Common myeloid progenitor, CD34-positive (primary cell): ENCODE results near the gene MORC4.

Experiments
- CTCF ChIA-PET: fragments of 350-600 bp; sonication (Branson Sonifier 250); formaldehyde crosslinking; loops from one replicate; lab custom pipeline; 2021; ENCODE audit warnings: antibody characterized with exemption; lab: Charles Lee
- POLR2A ChIA-PET: fragments of 350-600 bp; sonication (Branson Sonifier 250); formaldehyde crosslinking; loops from one replicate; lab custom pipeline; 2021; ENCODE audit warnings: antibody characterized with exemption; lab: Charles Lee
- DNase-seq, 3 donors: peaks; one replicate each; pipeline versions ENCODE4 v3.0.0 to v3.0.0-alpha.2; 2013
- H3K27ac ChIP-seq, 2 experiments: 1 replicate in 1 of 2; 2 replicates in 1 of 2; pipeline ENCODE4 v1.7.0; 2013; ENCODE audit warnings: inconsistent platforms in 2 of 2, low read length in 2 of 2, mild to moderate bottlenecking in 2 of 2, low read depth in 1 of 2, moderate library complexity in 1 of 2; ENCODE audit not compliant: severe bottlenecking in 2 of 2, insufficient read depth in 1 of 2, poor library complexity in 1 of 2
- H3K27me3 ChIP-seq, 5 experiments: replicated peaks in 2 of 5; 1 replicate in 3 of 5; 2 replicates in 2 of 5; pipeline versions ENCODE4 v1.6.1 to v1.7.0; 2013; ENCODE audit warnings: low read length in 4 of 5, mild to moderate bottlenecking in 2 of 5, moderate library complexity in 2 of 5, inconsistent platforms in 1 of 5; ENCODE audit not compliant: insufficient read depth in 5 of 5, control insufficient read depth in 4 of 5
- H3K36me3 ChIP-seq, 4 experiments: 1 replicate in 2 of 4; 2 replicates in 2 of 4; pipeline versions ENCODE4 v1.6.1 to v1.7.0; 2013; ENCODE audit warnings: low read length in 3 of 4, control low read depth in 1 of 4, mild to moderate bottlenecking in 1 of 4; ENCODE audit not compliant: control insufficient read depth in 4 of 4, insufficient read depth in 4 of 4
- H3K4me1 ChIP-seq, 4 experiments: 1 replicate in 3 of 4; 2 replicates in 1 of 4; pipeline versions ENCODE4 v1.6.1 to v1.7.1; 2013; ENCODE audit warnings: low read length in 3 of 4, mild to moderate bottlenecking in 3 of 4, control low read depth in 1 of 4, inconsistent platforms in 1 of 4, moderate library complexity in 1 of 4; ENCODE audit not compliant: control insufficient read depth in 4 of 4, insufficient read depth in 4 of 4; ENCODE audit errors: control extremely low read depth in 1 of 4
- H3K4me3 ChIP-seq, 7 experiments: 1 replicate in 4 of 7; 2 replicates in 3 of 7; pipeline versions ENCODE4 v1.5.1 to v1.7.0; 2013; ENCODE audit warnings: mild to moderate bottlenecking in 7 of 7, low read length in 6 of 7, moderate library complexity in 6 of 7, inconsistent platforms in 2 of 7, low read depth in 2 of 7, control low read depth in 1 of 7; ENCODE audit not compliant: insufficient read depth in 4 of 7, control insufficient read depth in 1 of 7; ENCODE audit errors: extremely low read depth in 1 of 7
- H3K9me3 ChIP-seq, 5 experiments: 1 replicate in 4 of 5; 2 replicates in 1 of 5; pipeline versions ENCODE4 v1.6.1 to v1.7.1; 2013; ENCODE audit warnings: low read length in 4 of 5, mild to moderate bottlenecking in 2 of 5, inconsistent platforms in 1 of 5, low read depth in 1 of 5, moderate library complexity in 1 of 5; ENCODE audit not compliant: control insufficient read depth in 4 of 5, insufficient read depth in 2 of 5; ENCODE audit errors: control extremely low read depth in 1 of 5
- WGBS: methylation state at CpG from one replicate; pipeline ENCODE4 v1.1.5; 2013; ENCODE audit not compliant: insufficient coverage; 5-methylcytosine and 5-hydroxymethylcytosine counted together

Gene MORC4

DNA sequence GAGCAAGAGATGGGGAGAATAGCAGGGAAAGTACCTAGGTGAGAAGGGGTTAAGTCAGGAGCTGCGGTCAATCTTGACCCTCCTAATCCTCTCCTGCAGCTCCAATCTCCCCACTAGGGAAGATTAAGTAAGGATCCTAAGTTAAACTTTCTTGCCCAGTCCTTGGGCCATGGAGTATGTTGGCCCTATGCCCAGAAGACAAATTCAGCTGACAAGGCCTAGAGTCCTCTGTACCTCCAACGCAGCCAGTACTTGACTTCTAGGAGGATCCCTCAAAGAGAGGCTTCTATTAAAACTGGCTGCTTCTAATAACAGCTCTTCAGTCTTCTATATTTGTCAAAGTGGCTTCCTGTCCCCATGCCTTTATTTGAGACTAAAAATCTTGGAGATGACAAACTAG is 78.4 kb downstream of the MORC4 start:
- Histone ChIP-seq H3K27ac (no peak overlapping the region), H3K4me1 (peaks cover 0 to 21% (median 12%) of the 10 kb centered on the region in 4 experiments), H3K9me3 (no peaks in the 10 kb centered on the region), H3K36me3 (no peaks in the 10 kb centered on the region), H3K4me3 (no peak overlapping the region), H3K27me3 (peaks cover 1 to 54% (median 5%) of the 10 kb centered on the region in 5 experiments)
- 85% methylated on average over 2 of the region's 2 CpGs for WGBS
- POLR2A ChIA-PET: interaction anchor here (0.6 kb wide), 1 partner anchor 126 kb away, joined by 3 read pairs; no protein-coding TSS in a partner anchor
- CTCF ChIA-PET: interaction anchor here (0.8 to 1.7 kb wide), 3 partner anchors 8 to 27 kb away, joined by 3 to 4 read pairs (median 3); no protein-coding TSS in a partner anchor
- no peak for DNase-seq

DNA sequence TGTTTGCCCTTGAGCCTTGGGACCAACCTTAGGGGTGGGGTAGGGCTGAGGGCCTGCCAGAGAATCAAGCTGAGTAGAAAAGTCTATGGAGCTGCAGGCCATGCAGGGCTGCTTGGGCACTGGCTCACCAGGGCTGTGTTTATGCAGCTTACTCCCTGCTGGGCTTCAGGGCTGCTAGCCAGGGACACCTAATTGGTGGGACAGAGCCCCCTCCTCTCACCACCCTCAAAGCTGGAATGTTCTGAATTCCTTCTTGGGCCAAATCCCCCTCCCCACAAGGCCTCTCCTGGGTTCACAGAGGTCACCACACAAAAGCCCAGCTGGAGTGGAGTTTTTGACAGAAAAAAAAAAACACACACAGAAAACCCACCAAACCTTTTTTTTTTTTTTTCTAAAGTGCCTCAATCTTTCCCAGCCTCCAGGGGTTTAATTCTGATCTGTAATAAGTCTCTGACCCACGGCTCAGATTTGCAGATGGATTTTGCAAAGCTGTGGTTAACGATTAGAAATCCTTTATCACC is 80.0 kb downstream of the MORC4 start, which contains the start of gene CLDN2:
Gene CLDN2 (plus strand): TSS at position 471 of the 521 bp plus-strand sequence. CDS start 7,827 bp downstream, outside the sequence.
- Histone ChIP-seq H3K27me3 (peaks cover 0 to 54% (median 17%) of the 10 kb centered on the region in 5 experiments), H3K4me1 (peaks cover 0 to 21% (median 12%) of the 10 kb centered on the region in 4 experiments), H3K4me3 (no peak within 1 kb of the TSS), H3K36me3 (no peaks in the 10 kb centered on the region), H3K9me3 (no peaks in the 10 kb centered on the region), H3K27ac (no peak within 1 kb of the TSS)
- ChIA-PET POLR2A (no interaction called here), CTCF (no interaction called here)
- 58% methylated on average over 2 of the region's 2 CpGs for WGBS
- DNase-seq: no peak

DNA sequence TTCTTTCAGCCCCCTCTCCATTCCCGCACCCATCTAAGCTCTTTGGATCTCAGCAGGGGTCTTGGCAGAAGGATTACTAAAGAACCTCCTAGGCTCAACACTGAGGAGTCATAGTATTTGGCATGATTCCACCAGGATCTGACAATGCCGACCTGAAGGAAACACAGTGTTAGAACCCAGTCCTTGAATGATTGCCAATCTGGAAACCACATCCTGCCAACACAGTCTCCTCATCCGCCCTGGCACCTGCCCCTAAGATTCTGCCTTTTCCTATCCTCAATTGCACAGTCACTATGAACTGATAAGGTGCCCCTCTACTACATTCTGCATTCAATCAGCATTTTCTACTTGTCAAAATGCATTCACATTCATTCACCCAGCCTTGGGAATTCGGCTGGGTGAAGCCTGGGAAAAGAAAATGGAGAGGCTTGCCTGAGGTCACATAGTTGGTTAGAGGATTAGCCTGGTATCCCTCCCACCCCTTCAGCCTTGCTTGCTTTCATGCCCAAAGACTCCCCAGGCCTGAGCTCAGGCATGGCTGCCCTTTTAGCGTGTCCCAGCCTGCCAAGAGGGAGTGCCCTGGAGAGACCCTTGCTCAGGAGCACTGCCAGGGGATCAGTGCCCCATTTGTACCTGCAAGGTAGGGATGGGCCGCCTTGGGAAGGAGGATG is 82.0 kb downstream of the MORC4 start:
- POLR2A ChIA-PET: no interaction called here
- Histone ChIP-seq H3K9me3 (no peaks in the 10 kb centered on the region), H3K27ac (no peak overlapping the region), H3K4me1 (peaks cover 0 to 21% (median 12%) of the 10 kb centered on the region in 4 experiments), H3K4me3 (no peak overlapping the region), H3K27me3 (peaks cover 0 to 56% (median 18%) of the 10 kb centered on the region in 5 experiments), H3K36me3 (no peaks in the 10 kb centered on the region)
- 22% methylated on average over 6 of the region's 6 CpGs for WGBS
- peak; percentile 85 to 95 (median 93) for DNase-seq
- CTCF ChIA-PET: no interaction called here

DNA sequence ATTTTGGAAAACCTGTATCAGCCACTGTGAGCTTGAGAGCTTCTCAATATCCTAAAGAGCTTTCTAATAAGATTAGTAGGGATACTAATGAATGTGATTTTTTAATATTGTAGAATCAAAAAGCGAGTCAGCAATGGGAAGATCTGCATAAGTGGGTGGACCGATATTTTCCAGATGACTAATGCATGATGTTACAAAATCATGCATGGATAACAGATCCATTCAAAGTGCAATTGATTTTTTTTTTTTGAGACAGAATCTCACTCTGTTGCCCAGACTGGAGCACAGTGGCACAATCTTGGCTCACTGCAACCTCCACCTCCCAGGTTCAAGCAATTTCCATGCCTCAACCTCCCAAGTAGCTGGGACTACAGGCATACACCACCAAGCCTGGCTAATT is 87.1 kb downstream of the MORC4 start:
- CTCF ChIA-PET: interaction anchor here (1.0 to 2.9 kb wide), 2 partner anchors 9 to 14 kb away, joined by 3 to 11 read pairs; no protein-coding TSS in a partner anchor
- Histone ChIP-seq H3K9me3 (no peaks in the 10 kb centered on the region), H3K4me3 (no peak overlapping the region), H3K36me3 (no peaks in the 10 kb centered on the region), H3K4me1 (peaks cover 0 to 11% (median 5%) of the 10 kb centered on the region in 4 experiments), H3K27me3 (peaks cover 0 to 68% (median 18%) of the 10 kb centered on the region in 5 experiments), H3K27ac (no peak overlapping the region)
- DNase-seq: no peak
- POLR2A ChIA-PET: no interaction called here
- 82% methylated on average over 2 of the region's 2 CpGs for WGBS

DNA sequence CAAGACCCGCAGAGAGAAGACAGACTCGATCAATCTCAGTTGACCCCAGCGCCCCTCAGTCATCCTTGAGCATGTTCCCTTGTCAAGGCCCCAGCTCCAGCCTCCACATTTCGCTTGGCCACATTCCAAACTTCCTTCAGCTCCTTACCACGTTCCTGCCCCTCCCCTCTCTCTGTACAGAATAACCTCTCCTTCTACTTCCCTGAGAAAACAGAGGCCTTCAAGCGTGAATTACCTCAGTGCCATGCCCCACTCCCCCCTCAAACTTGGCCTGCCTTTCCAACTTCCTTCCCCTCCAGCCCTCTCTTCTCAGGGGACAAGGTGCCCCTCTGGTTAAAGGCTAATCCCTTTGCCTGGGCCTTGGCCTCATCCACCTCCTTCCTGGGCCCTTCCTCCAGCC is 93.7 kb downstream of the MORC4 start:
- CTCF ChIA-PET: interaction anchor here (1.0 to 1.8 kb wide), 3 partner anchors 9 to 12 kb away, joined by 3 to 5 read pairs (median 4); no protein-coding TSS in a partner anchor

DNA sequence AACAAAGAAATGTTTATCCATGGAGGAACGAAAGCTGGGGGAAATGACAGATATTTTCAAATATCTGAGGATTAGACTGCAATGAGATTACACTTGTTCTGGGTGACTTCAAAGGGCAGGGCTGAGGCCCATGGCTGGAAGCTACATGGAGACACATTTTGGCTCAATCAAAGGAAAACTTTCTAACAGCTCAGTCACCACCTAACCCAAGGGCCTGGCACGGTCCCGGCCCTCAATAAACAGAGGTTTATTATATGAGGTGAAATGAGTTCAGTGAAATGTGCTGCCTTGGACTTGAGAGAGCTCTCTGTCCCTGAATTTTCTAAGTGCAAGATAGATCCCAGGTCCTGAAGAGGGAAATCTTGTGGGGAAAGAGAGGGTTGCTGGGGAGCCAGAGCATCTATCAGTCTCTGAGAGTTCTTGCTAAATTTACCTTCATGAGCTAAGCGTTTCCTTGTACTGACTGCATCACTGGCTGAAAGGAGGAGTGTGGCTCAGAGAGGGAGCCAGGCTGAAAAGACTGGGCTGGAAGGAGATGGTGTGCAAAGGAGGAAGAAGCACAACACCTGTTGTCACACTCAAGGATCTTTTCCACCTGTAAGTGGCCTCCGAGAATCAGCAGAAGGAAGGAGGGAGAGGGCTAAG is 94.8 kb downstream of the MORC4 start:
- 95% methylated on average over 5 of the region's 5 CpGs for WGBS
- no peak for DNase-seq
- no peak overlapping the region for H3K27ac ChIP-seq
- H3K9me3 ChIP-seq: no peaks in the 10 kb centered on the region
- ChIA-PET POLR2A (no interaction called here), CTCF (interaction anchor here (1.8 to 3.9 kb wide), 2 partner anchors 11 to 48 kb away, joined by 5 to 14 read pairs; no protein-coding TSS in a partner anchor)
- peaks cover 0 to 67% (median 8%) of the 10 kb centered on the region in 5 experiments for H3K27me3 ChIP-seq
- H3K36me3 ChIP-seq: no peaks in the 10 kb centered on the region
- no peaks in the 10 kb centered on the region for H3K4me1 ChIP-seq
- no peak overlapping the region for H3K4me3 ChIP-seq

More for the DNA sequence above, 93.7 kb downstream of the MORC4 start:
- H3K27me3 ChIP-seq: peaks cover 0 to 69% (median 8%) of the 10 kb centered on the region in 5 experiments
- no peak overlapping the region for H3K27ac ChIP-seq
- H3K36me3 ChIP-seq: no peaks in the 10 kb centered on the region
- no peak overlapping the region for H3K4me3 ChIP-seq
- H3K4me1 ChIP-seq: no peaks in the 10 kb centered on the region
- 53% methylated on average over 6 of the region's 6 CpGs for WGBS
- POLR2A ChIA-PET: no interaction called here
- H3K9me3 ChIP-seq: no peaks in the 10 kb centered on the region
- DNase-seq: no peak
